GM19238 (cell line): ENCODE results near the gene TUBGCP3.
"Not testable (repeated sequence)": the region's sequence is repeated elsewhere in the genome, so short reads cannot be mapped to it uniquely, and the experiment has no call there.

ENCODE experiments used
- DNase-seq: peaks from one replicate; pipeline ENCODE4 v3.0.0; 2011; ENCODE audit warnings: low spot score; ENCODE audit not compliant: insufficient read length

The TUBGCP3 gene, protein sequence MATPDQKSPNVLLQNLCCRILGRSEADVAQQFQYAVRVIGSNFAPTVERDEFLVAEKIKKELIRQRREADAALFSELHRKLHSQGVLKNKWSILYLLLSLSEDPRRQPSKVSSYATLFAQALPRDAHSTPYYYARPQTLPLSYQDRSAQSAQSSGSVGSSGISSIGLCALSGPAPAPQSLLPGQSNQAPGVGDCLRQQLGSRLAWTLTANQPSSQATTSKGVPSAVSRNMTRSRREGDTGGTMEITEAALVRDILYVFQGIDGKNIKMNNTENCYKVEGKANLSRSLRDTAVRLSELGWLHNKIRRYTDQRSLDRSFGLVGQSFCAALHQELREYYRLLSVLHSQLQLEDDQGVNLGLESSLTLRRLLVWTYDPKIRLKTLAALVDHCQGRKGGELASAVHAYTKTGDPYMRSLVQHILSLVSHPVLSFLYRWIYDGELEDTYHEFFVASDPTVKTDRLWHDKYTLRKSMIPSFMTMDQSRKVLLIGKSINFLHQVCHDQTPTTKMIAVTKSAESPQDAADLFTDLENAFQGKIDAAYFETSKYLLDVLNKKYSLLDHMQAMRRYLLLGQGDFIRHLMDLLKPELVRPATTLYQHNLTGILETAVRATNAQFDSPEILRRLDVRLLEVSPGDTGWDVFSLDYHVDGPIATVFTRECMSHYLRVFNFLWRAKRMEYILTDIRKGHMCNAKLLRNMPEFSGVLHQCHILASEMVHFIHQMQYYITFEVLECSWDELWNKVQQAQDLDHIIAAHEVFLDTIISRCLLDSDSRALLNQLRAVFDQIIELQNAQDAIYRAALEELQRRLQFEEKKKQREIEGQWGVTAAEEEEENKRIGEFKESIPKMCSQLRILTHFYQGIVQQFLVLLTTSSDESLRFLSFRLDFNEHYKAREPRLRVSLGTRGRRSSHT

DNA sequence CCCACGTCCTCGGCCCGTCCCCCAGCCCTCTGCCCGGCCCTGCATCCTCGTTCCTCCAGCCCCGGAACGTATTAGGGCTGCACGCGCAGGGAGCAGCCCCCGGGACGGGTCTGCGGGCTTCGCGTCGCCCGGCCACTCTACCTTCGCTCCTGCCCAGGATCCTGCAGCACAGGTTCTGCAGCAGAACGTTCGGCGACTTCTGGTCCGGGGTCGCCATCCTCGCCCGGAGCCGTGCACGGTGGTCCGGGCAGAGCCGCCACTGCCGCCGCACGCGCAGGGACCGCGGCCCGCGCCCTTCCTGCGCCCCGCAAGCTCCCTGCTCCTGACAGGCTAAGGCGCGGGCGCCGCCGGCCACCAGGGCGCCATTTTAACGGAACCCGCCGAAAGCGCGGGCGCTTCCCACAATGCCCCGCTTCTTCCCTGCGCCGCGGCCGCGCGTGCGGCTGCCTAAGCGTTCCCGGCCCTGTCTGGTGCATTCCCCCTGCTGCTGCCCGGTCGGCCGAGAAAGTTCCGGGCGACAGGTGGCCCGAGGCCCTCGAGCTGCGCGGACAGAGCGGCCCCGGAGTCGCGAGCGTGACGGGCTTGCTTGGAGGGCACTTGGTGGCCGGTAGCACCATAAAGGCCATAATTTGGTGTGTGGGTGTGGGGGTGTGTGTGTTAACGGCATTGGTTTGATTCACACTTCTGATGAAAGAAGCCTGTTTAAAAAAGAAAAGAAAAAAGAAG is at the start of gene TUBGCP3:
TUBGCP3 (minus strand) TSS at position 390 of the 726 bp plus-strand sequence; CDS start at position 217, 173 bp downstream.
- peak; percentile 82 for DNase-seq

DNA sequence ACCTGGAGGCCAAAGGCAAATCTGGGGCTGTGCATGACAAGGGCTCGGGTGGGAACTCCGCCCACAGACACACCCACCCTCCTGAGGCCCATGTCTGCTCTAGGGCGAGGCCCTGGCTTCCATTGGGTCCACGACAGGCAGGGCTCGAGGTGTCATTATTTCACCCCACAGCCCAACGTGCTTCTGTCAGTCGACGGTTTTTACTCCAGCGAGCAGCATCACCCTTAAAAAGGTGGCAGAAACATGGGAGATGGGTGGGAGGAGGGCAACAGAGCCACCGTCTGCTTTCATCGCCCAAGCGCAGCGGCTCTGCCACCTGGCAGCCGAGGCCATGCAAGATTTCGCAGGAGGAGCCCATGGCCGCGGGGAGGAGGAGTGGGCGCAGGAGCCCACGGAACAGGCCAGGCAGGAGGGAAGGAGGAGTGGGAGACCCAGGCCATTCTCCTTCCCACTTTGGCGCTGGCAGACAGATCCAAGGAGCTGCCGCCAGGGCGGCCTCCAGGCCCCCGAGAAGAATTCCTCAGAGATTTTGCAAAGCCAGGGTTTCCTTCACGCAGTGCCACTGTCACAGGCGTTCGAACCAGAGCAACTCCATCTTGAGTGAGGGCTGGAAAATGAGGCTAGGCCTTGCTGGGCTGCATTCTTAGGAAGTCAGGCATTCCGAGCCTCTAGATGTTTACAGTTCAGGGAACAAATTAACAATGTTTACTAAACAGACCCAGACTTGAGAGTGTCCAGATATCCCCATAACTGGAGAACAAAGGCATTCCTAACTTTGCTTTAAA is 49.3 kb upstream of the TUBGCP3 start:
- no peak for DNase-seq

- no peak for DNase-seq
These were observed 48.5 kb upstream of the TUBGCP3 start for GRCh38 chr13:112636401-112636975.

DNA sequence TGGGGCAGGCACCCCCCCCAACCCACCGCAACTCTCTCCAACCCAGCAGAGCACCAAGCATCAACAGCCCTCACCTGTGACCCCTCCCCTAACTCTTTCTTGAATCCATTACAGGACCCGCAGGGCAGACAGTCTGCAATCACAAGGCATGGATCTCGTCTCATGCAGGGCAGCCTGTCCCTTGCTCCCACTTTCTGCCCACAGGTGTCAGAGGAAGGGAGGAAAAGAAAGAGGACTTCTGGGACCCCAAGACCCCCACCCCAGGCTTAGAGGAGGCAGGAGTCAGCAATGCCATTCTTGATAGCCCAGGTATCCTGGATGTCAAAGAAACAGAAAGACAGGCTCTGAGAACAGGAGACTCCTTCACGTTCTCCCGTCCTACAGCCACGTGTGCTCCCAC is 47.4 kb upstream of the TUBGCP3 start:
- no peak for DNase-seq

DNA sequence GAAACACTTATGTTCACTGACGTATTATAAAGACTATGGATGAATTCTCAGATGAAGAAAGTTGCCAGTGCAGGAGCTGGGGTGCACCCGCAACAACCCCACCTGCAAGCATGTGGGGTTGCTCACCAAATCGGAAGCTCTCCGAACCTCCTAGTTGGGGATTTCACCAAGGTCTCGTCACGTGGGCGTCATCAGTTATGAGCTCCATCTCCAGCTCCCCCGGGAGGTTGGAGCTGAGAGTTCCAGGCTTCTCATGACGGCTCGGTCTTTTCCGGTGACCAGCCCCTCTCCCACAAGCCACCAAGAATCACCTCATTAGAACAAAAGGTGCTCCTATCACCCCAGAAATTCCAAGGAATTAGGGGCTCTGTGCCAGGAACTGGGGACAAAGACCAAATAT is 46.1 kb upstream of the TUBGCP3 start:
- DNase-seq, result no peak

- not testable (repeated sequence) for DNase-seq
These were observed 42.3 kb upstream of the TUBGCP3 start for GRCh38 chr13:112630226-112630625.

DNA sequence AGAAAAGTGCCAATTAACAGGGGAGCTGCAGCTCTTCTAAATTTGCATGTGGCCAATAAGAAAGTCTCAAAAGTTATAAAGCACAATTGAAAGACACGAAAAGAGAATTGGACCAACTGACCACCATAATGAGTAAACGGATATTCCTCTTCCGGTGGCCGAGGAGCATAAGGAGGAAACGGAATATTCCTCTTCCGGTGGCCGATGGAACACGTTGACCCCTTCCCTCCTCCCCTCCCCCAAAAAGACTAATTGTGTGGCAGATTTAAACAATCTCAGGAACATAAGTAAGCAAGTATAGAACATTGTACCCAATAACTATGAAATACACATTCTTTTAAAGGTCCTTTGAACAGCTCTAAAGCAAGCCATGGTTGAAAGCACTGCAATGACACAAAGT is 41.2 kb upstream of the TUBGCP3 start:
- DNase-seq, result no peak

- not testable (repeated sequence) for DNase-seq
These were observed 39.7 kb upstream of the TUBGCP3 start for GRCh38 chr13:112627613-112628012.

- no peak for DNase-seq
These were observed 39.2 kb upstream of the TUBGCP3 start for GRCh38 chr13:112627161-112627560.

- no peak for DNase-seq
These were observed 38.8 kb upstream of the TUBGCP3 start for GRCh38 chr13:112626761-112627160.

DNA sequence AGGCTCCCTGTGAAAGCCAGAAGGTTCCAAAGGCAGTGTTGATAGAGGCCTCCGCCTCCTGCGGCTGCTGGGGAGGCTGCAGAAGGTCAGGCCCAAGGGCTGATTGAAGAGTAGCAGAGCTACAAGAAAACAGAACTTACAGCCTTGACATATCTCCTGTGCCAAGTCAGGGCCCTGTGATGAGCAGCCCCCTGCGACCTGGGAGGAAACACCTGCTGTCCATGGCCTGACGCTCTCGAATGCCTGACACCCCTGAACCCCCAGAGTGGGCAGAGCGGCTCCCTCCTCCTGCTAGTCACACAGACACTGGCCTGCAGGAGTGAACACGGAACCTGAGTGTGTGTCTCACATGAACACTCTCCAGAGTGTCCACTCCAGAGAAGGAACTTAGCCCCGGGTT is 38.2 kb upstream of the TUBGCP3 start:
- DNase-seq, result no peak

DNA sequence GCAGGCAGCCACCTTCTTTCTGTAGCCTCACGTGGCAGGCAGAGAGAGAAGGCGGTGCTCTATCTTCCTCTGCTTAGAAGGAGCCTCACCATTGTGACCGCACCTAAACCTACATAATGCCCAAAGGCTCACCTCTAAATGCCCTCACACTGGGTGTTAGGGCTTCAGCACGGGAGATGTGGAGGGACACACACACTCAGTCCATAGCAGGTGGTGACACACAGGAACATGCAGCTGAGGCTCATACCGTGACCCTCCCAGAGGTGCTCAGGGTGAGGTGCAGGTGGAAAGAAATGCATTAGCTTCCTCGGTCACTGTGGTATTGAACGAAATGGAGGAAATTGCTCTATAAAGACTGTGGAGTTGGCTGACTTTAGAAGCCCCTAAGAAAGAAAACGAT is 37.7 kb upstream of the TUBGCP3 start:
- DNase-seq, result no peak

DNA sequence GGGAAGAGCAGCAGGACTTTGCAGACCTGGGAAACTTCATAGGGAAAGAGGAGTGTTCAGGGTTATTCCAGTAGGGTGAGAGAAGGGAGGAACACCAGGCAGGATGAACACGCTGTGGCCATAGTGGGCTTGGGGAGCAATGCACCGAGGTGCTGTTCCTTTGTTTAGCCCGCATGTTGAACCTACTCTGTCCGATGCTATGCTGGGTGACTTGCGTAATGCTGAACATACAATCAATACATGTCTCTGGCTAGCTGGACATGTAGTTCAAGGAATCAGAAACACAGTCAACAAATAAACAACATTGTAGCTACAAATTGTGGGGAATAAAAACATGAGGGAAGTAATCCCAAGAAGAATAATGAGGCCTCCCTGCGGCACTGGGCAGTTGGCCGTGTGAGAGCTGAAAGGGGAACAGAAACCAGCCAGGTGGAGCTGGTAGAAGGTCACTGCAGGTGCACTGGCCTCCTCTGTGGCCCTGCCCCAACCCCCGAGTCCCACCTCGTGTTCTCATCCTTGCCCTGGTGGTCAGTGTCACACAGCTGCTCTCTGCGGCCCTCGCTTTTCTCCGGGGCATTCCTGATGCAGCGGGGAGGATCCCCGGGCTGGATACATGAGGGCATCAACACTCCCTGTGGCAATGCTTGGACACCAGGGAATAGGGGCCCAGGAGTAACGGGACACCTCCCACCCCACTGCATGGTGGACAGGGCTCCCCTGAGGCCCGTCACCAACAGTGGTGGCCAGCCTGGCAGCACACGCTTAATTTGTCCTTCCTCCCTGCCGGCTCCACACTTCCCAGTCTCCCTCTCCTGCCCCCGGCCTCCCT is 36.9 kb upstream of the TUBGCP3 start:
- no peak for DNase-seq

DNA sequence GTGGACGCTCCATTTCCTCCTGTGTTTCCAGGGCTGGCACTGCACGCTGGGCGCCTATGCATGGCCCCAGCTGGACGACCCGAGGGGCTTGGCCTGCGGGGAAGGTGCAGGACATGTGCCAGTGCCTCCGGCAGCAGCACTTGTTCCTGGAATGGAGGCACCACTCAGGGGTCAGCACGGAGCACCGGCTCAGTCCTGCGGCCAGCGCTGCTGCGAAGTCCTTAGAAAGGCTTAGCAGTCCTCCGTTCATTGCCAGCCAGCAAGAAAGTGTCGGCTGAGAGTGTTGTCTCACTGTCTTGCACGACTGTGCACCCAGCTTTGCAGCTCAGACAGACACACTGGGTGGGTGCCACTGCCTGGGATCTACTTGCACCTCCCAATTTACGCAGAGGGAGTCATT is 36.1 kb upstream of the TUBGCP3 start:
- DNase-seq, result no peak

DNA sequence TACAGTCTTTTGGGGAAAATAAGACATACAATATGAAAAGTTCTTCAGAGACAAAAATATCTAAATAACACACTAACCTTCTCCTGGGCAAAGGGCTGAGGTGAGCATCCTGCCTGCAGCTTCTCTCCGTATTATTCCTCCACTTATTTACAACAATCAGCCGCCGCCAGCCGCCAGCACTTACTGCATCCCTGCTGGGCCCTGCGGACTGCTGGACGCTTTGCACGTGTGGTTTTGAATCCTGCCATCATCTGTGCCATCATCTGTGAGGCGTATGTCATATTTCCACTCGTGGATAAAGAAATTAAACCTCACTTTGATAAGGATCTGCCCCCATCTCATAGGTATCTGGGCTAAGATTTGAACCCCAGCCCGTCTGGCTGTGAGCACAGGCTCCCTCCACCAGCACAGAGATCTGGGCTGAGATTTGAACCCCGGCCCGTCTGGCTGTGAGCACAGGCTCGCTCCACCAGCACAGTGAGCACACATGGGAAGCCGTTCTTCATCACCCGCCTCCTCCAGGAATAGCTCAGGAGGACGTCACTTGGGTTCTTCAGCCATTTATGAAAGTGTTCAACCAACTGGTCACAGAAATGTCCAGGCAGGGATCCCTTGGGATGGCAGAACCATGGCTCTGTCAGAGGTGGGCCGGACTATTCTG is 35.2 kb upstream of the TUBGCP3 start:
- no peak for DNase-seq

- no peak for DNase-seq
These were observed 34.4 kb upstream of the TUBGCP3 start for GRCh38 chr13:112622375-112622774.

DNA sequence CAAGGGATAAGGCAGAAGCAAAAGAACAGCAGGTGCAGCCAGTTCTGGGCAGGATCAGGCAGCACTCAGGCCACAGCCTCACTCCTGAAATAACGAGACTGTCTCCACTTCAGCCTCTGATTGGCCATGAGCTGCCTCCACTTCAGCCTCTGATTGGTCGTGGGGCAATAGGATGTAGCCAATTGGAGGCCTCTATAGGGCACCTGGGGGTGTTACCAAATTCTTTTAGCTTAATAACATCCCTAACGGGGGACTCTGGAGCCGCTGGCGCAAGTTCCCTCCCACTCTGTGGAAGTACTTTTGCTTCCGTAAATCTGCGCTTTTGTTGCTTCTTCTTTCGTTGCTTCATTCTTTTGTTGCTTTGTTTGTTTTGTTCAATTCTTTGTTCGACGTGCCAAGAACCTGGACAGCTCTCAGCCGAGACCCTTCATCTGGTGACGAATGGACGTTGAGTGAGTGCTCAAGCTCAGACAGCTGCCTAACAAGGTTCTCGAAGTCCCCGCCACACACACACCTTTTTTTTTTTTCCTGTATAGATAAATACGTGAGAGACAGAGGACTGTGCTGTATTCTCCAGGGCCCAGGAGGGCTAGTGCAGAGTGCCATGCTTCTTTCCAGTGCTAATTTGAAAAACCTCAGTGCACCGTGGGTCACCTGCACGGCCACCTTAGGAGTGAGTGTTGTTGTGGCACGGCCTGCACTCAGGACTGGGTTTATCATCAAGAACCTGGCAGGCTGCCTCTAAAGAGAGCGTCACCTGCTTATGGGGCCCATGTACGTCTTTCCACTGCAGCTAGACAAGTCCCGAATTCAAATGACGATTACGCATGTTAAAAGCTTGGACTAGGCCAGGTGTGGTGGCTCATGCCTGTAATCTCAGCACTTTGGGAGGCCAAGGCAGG is 32.0 kb upstream of the TUBGCP3 start:
- no peak for DNase-seq

DNA sequence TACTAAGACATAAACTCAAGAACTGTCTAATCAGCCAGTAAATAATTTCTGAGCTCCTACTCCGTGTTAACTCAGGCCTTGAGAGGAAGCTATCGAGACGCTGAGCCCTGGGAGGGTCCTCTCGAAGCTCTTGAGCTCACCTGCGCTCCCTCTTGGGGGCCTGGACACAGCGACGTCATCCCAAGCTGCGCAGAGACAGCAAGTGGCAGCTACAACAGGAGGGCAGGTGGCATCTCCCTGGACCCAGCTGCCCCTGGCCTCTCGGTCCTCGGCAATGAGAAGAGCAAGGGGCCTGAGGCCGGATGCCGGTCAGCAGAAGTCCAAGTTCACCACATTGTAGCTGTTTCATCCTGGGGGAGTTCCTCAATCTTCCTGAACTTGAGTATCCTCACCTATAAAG is 30.5 kb upstream of the TUBGCP3 start:
- DNase-seq, result no peak
